Pons (tissue), 1 donor: ENCODE data around the gene MPND.

Experiments
- DNase-seq: peaks from one replicate; pipeline ENCODE4 v3.0.0-alpha.2; 2016; ENCODE audit warnings: low spot score

Gene MPND

GRCh38 chr19:4379383-4380253 lies 36.3 kb downstream of the MPND start:
- DNase-seq = no peak

- DNase-seq = no peak
These were observed 36.9 kb downstream of the MPND start for GRCh38 chr19:4380254-4380727.

- no peak for DNase-seq
These were observed 42.1 kb downstream of the MPND start for GRCh38 chr19:4385291-4386040.

- DNase-seq = peak; percentile 92
These were observed 42.9 kb downstream of the MPND start for GRCh38 chr19:4386041-4386782.

GRCh38 chr19:4388337-4389063 lies 45.1 kb downstream of the MPND start:
- DNase-seq = no peak

- no peak for DNase-seq
These were observed 45.7 kb downstream of the MPND start for GRCh38 chr19:4389064-4389375.

- DNase-seq = no peak
These were observed 46.2 kb downstream of the MPND start for GRCh38 chr19:4389511-4390016.

- peak; percentile 38 for DNase-seq
These were observed 46.7 kb downstream of the MPND start for GRCh38 chr19:4390017-4390566.

GRCh38 chr19:4390567-4391305 lies 47.4 kb downstream of the MPND start:
- DNase-seq = no peak

GRCh38 chr19:4391306-4391693 lies 47.9 kb downstream of the MPND start:
- no peak for DNase-seq

GRCh38 chr19:4391701-4392483 lies 48.5 kb downstream of the MPND start:
- DNase-seq = no peak

GRCh38 chr19:4393947-4394590 lies 50.7 kb downstream of the MPND start:
- DNase-seq = no peak

GRCh38 chr19:4396949-4397783 lies 53.8 kb downstream of the MPND start:
- no peak for DNase-seq

GRCh38 chr19:4399812-4400134 lies 56.4 kb downstream of the MPND start:
- no peak for DNase-seq

GRCh38 chr19:4400135-4400936 lies 57.0 kb downstream of the MPND start, which contains the start of gene SH3GL1:
TSS of gene SH3GL1 (minus strand) at chr19:4400547. CDS start at chr19:4400368, 179 bp downstream.
- DNase-seq = peak; percentile 90

- no peak for DNase-seq
These were observed 58.4 kb downstream of the MPND start for GRCh38 chr19:4401769-4402170.

GRCh38 chr19:4402171-4403004 lies 59.0 kb downstream of the MPND start, which contains the start of gene CHAF1A:
TSS of gene CHAF1A (plus strand) at chr19:4402640. CDS start at chr19:4402763, 123 bp downstream.
- peak; percentile 100 for DNase-seq
